ENCODE results near the gene LASP1. TPM values are rescaled to one million over a fixed set of nuclear protein-coding genes. Genes with fewer than 3 reads are reported as not detected.
A peak's percentile ranks its signal among the peaks of the same experiment; 100 is the strongest.

LASP1 gene
- total and polyA plus RNA-seq, 2 experiments from 2014 or later: 198 to 250 TPM

GRCh38 chr17:38897176-38897575 is 27.3 kb downstream of the LASP1 start:
- H3K27ac ChIP-seq: 0 out of 2 replicates have a peak overlapping the region, but pooled peaks have one; percentile 0
- H3K4me1 ChIP-seq (ENCODE audit: insufficient read depth): peaks cover 15% of the 10 kb centered on the region
- peaks cover 14% of the 10 kb centered on the region for H4K20me1 ChIP-seq (ENCODE audit: insufficient read depth)
- no peaks in the 10 kb centered on the region for H3K9me3 ChIP-seq (ENCODE audit: low read depth)
- in situ Hi-C loops (cut with MboI): no loop called here
- H3K9ac ChIP-seq: no peak overlapping the region
- peaks cover 88% of the 10 kb centered on the region for H3K79me2 ChIP-seq (ENCODE audit: insufficient read depth)
- no peak for DNase-seq
- no peak overlapping the region for H2AFZ ChIP-seq
- 58 to 65% methylated on average over 6 of the region's 6 CpGs for WGBS, 2 experiments (ENCODE audit: low coverage in 1 of 2, low lambda C conversion rate in 2 of 2, missing lambda C conversion rate in 2 of 2)
- no peaks in the 10 kb centered on the region for H3K27me3 ChIP-seq (replicated peaks; ENCODE audit: insufficient read depth)
- H3K4me2 ChIP-seq (ENCODE audit: unreplicated experiment): no peak overlapping the region
- peaks cover 70% of the 10 kb centered on the region for H3F3A ChIP-seq (ENCODE audit: insufficient read depth)
- H3K9me2 ChIP-seq (ENCODE audit: insufficient read depth): no peaks in the 10 kb centered on the region
- peaks cover 52% of the 10 kb centered on the region for H3K36me3 ChIP-seq (ENCODE audit: low read depth)
- TF ChIP-seq EZH2 (IDR thresholded peaks at IDR 0.05; ENCODE audit: insufficient read depth, poor library complexity, severe bottlenecking) (no peak), EZH2phosphoT487 (IDR thresholded peaks at IDR 0.05; ENCODE audit: insufficient read depth, low read depth) (no peak)
- H3K4me3 ChIP-seq: no peak overlapping the region

- H3K79me2 ChIP-seq (ENCODE audit: insufficient read depth): peaks cover 88% of the 10 kb centered on the region
- H3K4me3 ChIP-seq: no peak overlapping the region
- in situ Hi-C loops (cut with MboI): no loop called here
- no peak for DNase-seq
- H3F3A ChIP-seq (ENCODE audit: insufficient read depth): peaks cover 71% of the 10 kb centered on the region
- H2AFZ ChIP-seq: no peak overlapping the region
- H3K27ac ChIP-seq: 0 out of 2 replicates have a peak overlapping the region, but pooled peaks have one; percentile 2
- H3K36me3 ChIP-seq (ENCODE audit: low read depth): peaks cover 50% of the 10 kb centered on the region
- no peaks in the 10 kb centered on the region for H3K9me3 ChIP-seq (ENCODE audit: low read depth)
- no peaks in the 10 kb centered on the region for H3K9me2 ChIP-seq (ENCODE audit: insufficient read depth)
- H3K27me3 ChIP-seq (replicated peaks; ENCODE audit: insufficient read depth): no peaks in the 10 kb centered on the region
- no peak overlapping the region for H3K9ac ChIP-seq
- peaks cover 15% of the 10 kb centered on the region for H3K4me1 ChIP-seq (ENCODE audit: insufficient read depth)
- H3K4me2 ChIP-seq (ENCODE audit: unreplicated experiment): no peak overlapping the region
- peaks cover 15% of the 10 kb centered on the region for H4K20me1 ChIP-seq (ENCODE audit: insufficient read depth)
- 88 to 90% methylated on average over 12 of the region's 12 CpGs for WGBS, 2 experiments (ENCODE audit: low coverage in 1 of 2, low lambda C conversion rate in 2 of 2, missing lambda C conversion rate in 2 of 2)
- no peak for TF ChIP-seq EZH2 (IDR thresholded peaks at IDR 0.05; ENCODE audit: insufficient read depth, poor library complexity, severe bottlenecking)
- TF ChIP-seq EZH2phosphoT487 (IDR thresholded peaks at IDR 0.05; ENCODE audit: insufficient read depth, low read depth): no peak
Measured at GRCh38 chr17:38897671-38898290, 27.9 kb downstream of the LASP1 start.

GRCh38 chr17:38898291-38898679 is 28.4 kb downstream of the LASP1 start:
- Histone ChIP-seq H2AFZ (no peak overlapping the region), H3K27me3 (replicated peaks; ENCODE audit: insufficient read depth) (no peaks in the 10 kb centered on the region), H3K36me3 (ENCODE audit: low read depth) (peaks cover 50% of the 10 kb centered on the region), H4K20me1 (ENCODE audit: insufficient read depth) (peaks cover 20% of the 10 kb centered on the region), H3K9me3 (ENCODE audit: low read depth) (no peaks in the 10 kb centered on the region), H3K9ac (no peak overlapping the region), H3K4me2 (ENCODE audit: unreplicated experiment) (no peak overlapping the region), H3K79me2 (ENCODE audit: insufficient read depth) (peaks cover 88% of the 10 kb centered on the region), H3K4me3 (no peak overlapping the region), H3F3A (ENCODE audit: insufficient read depth) (peaks cover 72% of the 10 kb centered on the region), H3K9me2 (ENCODE audit: insufficient read depth) (no peaks in the 10 kb centered on the region), H3K4me1 (ENCODE audit: insufficient read depth) (peaks cover 15% of the 10 kb centered on the region), H3K27ac (0 out of 2 replicates have a peak overlapping the region, but pooled peaks have one; percentile 2)
- no peak for DNase-seq
- WGBS, 2 experiments (ENCODE audit: low coverage in 1 of 2, low lambda C conversion rate in 2 of 2, missing lambda C conversion rate in 2 of 2): 82 to 88% methylated on average over 8 to 9 of the region's 9 CpGs
- TF ChIP-seq EZH2 (IDR thresholded peaks at IDR 0.05; ENCODE audit: insufficient read depth, poor library complexity, severe bottlenecking) (no peak), EZH2phosphoT487 (IDR thresholded peaks at IDR 0.05; ENCODE audit: insufficient read depth, low read depth) (no peak)
- in situ Hi-C loops (cut with MboI): no loop called here

- Histone ChIP-seq H3K4me1 (ENCODE audit: insufficient read depth) (peaks cover 21% of the 10 kb centered on the region), H3K27me3 (replicated peaks; ENCODE audit: insufficient read depth) (no peaks in the 10 kb centered on the region), H3F3A (ENCODE audit: insufficient read depth) (peaks cover 78% of the 10 kb centered on the region), H3K4me3 (no peak overlapping the region), H3K9me2 (ENCODE audit: insufficient read depth) (no peaks in the 10 kb centered on the region), H2AFZ (no peak overlapping the region), H3K79me2 (ENCODE audit: insufficient read depth) (peaks cover 88% of the 10 kb centered on the region), H3K9ac (no peak overlapping the region), H3K27ac (no peak overlapping the region), H4K20me1 (ENCODE audit: insufficient read depth) (peaks cover 26% of the 10 kb centered on the region), H3K36me3 (ENCODE audit: low read depth) (peaks cover 55% of the 10 kb centered on the region), H3K9me3 (ENCODE audit: low read depth) (no peaks in the 10 kb centered on the region), H3K4me2 (ENCODE audit: unreplicated experiment) (no peak overlapping the region)
- no peak for TF ChIP-seq EZH2 (IDR thresholded peaks at IDR 0.05; ENCODE audit: insufficient read depth, poor library complexity, severe bottlenecking)
- no peak for TF ChIP-seq EZH2phosphoT487 (IDR thresholded peaks at IDR 0.05; ENCODE audit: insufficient read depth, low read depth)
- in situ Hi-C loops (cut with MboI): no loop called here
- 80 to 83% methylated on average over 8 of the region's 11 CpGs for WGBS, 2 experiments (ENCODE audit: low coverage in 1 of 2, low lambda C conversion rate in 2 of 2, missing lambda C conversion rate in 2 of 2)
- no peak for DNase-seq
Measured at GRCh38 chr17:38898812-38899348, 29.0 kb downstream of the LASP1 start.

Data from GM23248 (cell line).